Cortex of kidney (tissue), 1 donor: ENCODE results near the gene CCDC78.
"Not testable (repeated sequence)": the region's sequence is repeated elsewhere in the genome, so short reads cannot be mapped to it uniquely, and the experiment has no call there.

Source experiments
- DNase-seq: peaks from one replicate; lab custom pipeline; 2025; lab: John Stamatoyannopoulos, UW

The CCDC78 gene

DNA sequence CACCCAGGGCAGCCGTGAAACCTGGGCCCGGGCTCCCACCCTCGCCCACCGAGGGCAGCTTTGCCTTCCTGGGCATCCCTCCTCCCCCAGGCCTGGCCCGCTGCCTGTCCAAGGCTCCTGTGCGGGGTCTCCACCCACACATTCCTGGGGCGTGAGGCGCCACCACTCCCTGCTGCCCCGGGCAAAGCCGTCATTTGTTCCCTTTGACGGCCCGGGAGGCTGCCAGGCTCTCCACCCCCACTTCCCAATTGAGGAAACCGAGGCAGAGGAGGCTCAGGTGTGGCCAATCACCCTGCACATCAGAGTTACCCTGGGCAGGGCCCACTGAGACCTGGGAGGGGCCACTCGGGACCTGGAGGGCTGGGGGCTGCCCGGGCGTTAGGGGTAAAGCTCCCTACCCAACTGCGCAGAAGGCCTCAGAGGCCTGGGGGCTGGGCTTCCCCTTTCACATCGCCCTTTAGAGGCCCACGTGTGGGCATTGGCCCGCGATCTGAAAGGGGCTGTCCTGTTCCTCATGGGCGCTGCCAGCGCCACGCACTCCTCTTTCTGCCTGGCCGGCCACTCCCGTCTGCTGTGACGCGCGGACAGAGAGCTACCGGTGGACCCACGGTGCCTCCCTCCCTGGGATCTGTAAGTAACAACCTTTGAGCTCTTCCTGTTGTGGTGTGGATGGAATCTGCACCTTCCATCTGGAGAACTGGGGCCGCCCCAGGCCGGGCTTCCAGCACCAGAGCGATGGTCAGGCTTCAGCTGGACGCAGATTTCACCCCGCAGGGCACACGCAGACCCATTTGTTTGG, 34.5 kb upstream of the CCDC78 start, which contains the start of gene MSLN:
TSS of gene MSLN (plus strand) at position 190 of the 799 bp plus-strand sequence. CDS start 1,947 bp downstream, outside the sequence.
- DNase-seq, result no peak

DNA sequence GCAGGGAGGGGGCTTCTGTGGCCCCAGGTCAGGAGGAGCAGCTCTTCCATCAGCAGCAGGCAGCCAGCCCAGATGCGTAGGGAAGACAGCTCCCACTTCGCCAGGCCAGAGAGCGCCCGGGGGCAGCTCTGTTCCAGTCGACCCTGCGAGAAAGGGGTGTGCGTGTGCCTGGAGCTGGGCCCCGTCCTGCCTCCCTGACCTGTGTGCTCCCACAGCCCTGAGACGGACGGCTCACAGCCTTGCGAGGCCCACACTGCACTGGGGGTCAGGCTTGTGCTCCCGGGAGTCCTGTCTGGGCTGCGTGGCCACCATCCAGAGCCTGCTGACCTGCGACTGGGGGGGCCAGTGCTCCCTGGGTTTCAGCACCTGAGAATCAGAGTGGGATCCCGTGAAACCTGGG, 33.8 kb upstream of the CCDC78 start:
- DNase-seq, result no peak

GRCh38 chr16:759110-759910, 33.1 kb upstream of the CCDC78 start:
- no peak for DNase-seq

GRCh38 chr16:756428-756827, 30.2 kb upstream of the CCDC78 start:
- DNase-seq, result no peak

DNA sequence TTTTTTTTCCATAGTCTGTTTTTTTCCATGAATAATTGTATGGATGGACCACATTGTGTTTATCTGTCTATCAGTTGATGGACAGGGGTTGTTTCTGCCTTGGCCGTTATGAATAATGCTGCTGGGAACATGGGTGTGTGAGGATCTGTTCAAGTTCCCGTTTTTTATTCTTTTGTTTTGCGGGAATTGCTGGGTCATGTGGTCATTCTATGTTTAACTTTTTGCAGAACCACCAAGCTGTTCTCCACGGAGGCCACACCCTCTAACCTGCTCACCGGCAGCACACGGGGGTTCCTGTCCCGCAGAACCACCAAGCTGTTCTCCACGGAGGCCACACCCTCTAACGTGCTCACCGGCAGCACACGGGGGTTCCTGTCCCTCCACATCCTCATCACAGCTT, 28.4 kb upstream of the CCDC78 start:
- no peak for DNase-seq

DNA sequence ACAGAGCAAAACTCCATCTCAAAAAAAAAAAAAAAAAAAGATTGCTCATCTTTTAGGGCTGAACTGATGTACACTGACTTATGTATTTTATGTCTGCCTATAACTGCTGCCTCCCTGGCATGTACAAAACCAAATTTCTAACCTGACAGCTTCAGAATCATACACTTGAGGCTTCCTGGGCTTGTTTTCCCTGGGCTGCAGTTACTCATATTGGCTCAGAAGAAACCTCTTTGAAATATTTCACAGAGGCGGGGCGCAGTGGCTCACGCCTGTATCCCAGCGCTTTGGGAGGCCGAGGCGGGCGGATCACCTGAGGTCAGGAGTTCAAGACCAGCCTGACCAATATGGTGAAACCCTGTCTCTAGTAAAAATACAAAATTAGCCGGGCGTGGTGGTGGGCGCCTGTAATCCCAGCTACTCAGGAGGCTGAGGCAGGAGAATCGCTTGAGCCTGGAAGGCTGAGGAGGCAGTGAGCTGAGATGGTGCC, 27.9 kb upstream of the CCDC78 start:
- DNase-seq, result not testable (repeated sequence)

GRCh38 chr16:752007-752312, 25.7 kb upstream of the CCDC78 start:
- no peak for DNase-seq

DNA sequence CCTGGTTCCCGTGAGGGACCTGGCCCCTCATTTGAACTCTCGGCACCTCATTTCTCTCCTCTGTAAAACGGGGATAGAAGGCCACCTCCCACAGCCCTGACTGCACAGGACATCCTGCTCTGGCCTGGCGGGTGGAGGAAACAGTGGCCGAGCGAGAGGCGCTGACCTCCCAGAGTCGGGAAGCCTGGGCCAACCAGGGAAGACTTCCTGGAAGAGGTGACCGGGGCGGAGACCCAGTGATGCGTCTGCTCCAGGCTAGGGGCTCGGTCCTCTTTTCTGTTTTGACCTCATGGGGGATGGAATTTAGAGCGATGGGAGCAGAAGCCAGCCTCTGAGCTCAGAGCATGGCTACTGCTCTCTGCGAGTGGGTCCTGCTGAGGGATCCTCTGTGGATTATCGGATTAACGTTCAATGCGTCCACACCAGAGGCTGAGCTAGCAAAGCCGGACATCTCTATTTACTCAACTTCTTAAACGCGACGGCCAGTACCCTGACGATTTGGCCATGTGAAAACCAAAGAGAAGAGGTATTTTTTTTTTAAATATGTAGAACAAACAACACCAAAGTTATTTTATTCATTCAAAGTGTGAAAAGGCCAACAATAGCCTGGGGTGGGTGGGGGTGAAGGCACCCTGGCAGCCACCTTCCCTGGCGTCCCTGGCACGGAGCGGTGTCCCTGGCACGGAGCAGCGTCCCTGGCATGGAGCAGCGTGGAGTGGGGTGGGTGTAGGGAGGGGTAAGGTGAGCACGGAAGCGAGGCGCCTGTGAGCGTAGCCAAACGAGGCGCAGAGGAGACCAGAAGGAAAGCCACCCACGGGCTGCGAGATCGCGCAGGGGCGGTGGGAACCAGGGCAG, 25.1 kb upstream of the CCDC78 start:
- DNase-seq, result no peak

- no peak for DNase-seq
Observed at GRCh38 chr16:750485-750884, 24.2 kb upstream of the CCDC78 start.

DNA sequence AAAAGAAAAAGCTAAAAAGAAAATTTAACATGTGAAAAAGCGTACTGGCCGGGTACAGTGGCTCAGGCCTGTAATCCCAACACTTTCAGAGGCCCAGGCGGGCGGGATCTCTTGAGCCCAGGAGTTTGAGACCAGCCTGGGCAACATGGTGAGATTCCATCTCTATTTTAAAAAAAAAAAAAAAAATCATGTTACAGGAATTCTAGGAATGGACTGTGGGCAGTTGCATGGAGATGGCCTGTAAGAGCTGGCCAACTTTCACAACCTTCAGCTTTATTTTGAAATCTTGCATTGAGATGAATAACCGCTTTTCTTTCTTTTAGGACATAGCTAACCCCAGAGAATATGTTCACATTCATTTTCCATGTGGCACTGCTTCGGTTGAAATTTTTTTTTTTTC, 22.8 kb upstream of the CCDC78 start:
- DNase-seq, result no peak

DNA sequence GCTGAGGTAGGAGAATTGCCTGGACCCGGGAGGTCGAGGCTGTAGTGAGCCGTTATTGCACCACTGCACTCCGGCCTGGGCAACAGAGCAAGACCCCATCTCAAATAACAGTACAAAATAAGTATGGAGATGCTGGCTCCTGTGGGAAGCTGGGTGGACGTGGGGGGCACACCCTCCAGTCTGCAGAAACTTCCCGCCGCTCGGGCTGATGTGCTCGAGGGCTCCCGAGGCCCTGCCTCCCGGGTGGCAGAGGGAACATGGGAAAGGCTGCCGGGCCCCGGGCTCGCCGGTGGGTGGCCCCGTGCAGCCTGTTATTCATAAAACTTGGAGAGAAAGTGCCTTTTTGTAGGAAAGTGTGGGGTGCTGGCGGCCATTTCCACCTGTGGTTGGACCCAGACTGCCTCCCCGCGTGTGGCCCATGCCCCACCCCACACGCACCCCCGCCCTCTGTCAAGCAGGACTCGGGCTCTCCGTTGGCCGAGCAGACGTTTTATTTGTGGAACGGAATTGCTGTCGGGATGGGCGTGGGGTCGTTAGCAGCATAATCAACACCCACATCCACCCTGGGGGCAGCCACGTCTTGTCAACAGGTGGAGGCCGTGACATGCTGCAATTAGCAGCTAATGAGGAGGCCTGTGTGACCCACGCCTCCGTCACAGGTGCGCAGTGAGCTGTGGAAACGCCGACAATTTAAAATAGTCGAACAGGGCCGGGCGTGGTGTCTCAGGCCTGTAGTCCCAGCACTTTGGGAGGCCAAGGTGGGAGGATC, 21.9 kb upstream of the CCDC78 start:
- DNase-seq, result no peak

- no peak for DNase-seq
Observed at GRCh38 chr16:746637-747036, 20.4 kb upstream of the CCDC78 start.

GRCh38 chr16:745739-746138, 19.5 kb upstream of the CCDC78 start:
- DNase-seq, result no peak

DNA sequence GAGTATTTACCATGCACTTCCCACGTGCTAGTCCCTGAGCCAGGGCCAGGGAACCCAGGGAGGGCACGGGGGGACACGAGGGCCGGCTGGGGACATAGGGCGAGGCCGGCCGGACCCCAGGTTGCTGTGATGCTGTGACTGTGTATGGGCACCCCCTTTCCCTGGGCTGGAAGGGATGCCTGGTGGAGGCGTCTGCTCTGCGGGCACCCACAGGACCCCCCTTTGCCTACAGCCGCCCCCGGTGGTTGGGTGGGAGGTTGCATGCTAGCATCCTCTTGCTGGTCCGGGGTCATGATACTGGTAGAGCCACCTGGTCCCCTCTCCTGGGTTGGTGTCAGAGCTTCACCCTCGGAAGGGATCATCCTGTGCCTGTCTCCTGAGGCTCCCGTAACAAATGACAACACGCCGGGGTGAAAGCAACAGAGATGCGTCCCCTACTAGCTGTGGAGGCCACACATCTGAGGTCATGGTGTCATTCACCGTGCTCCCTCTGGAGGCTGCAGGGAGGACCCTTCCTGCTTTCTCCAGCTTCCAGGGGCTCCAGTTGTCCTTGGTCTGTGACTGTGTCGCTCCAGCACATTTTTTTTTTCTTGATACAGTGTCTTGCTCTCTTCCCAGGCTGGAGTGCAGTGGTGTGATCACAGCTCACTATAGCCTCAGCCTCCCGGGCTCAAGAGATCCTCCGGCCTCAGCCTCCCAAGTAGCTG, 17.7 kb upstream of the CCDC78 start:
- no peak for DNase-seq

DNA sequence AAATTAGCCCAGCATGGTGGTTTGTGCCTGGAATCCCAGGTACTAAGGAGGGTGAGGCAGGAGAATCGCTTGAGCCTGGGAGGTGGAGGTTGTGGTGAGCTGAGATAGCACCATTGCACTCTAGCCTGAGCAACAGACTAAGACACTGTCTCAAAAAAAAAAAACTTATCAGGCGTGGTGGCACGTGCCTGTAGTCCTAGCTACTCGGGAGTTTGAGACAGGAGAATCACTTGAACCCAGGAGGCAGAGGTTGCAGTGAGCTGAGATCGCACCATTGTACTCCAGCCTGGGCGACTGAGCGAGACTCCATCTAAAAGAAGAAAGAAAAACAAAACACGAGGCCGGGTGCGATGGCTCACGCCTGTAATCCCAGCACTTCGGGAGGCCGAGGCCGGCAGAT, 16.7 kb upstream of the CCDC78 start:
- DNase-seq, result not testable (repeated sequence)

GRCh38 chr16:741986-742629, 15.9 kb upstream of the CCDC78 start:
- no peak for DNase-seq

GRCh38 chr16:740764-741505, 14.7 kb upstream of the CCDC78 start, which contains the start of gene CIAO3:
TSS of gene CIAO3 (minus strand) at chr16:740997. CDS start at chr16:740985, 12 bp downstream.
- no peak for DNase-seq

GRCh38 chr16:740459-740763, 14.2 kb upstream of the CCDC78 start:
- DNase-seq, result no peak

- DNase-seq, result no peak
Observed at GRCh38 chr16:739560-740458, 13.6 kb upstream of the CCDC78 start.
